MM.1S (cell line): ENCODE data around the gene OR8H3.

ENCODE experiments used
- EZH2 ChIP-seq: fragments of 300-600 bp; sonication (generic); optimal IDR thresholded peaks from 2 replicates; pipeline ENCODE3; 2017; ENCODE audit warnings: low read depth, mild to moderate bottlenecking, antibody characterized with exemption, low read length, mixed read lengths
- TF ChIP-seq, protein P1 (sequence below): fragments of 300-600 bp; sonication (generic); IDR thresholded peaks from 2 replicates; pipeline ENCODE4 v1.5.1; 2016; ENCODE audit warnings: antibody characterized with exemption, low read length, mixed read lengths

GRCh38 chr11:56140151-56140661 lies 18.0 kb downstream of the OR8H3 start, which contains the start of gene OR8J3:
- TF ChIP-seq, protein P1, sequence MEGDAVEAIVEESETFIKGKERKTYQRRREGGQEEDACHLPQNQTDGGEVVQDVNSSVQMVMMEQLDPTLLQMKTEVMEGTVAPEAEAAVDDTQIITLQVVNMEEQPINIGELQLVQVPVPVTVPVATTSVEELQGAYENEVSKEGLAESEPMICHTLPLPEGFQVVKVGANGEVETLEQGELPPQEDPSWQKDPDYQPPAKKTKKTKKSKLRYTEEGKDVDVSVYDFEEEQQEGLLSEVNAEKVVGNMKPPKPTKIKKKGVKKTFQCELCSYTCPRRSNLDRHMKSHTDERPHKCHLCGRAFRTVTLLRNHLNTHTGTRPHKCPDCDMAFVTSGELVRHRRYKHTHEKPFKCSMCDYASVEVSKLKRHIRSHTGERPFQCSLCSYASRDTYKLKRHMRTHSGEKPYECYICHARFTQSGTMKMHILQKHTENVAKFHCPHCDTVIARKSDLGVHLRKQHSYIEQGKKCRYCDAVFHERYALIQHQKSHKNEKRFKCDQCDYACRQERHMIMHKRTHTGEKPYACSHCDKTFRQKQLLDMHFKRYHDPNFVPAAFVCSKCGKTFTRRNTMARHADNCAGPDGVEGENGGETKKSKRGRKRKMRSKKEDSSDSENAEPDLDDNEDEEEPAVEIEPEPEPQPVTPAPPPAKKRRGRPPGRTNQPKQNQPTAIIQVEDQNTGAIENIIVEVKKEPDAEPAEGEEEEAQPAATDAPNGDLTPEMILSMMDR = no peak
- no peak for TF ChIP-seq EZH2
